Measurements from ENCODE around the gene CCDC13.

Gene CCDC13

DNA sequence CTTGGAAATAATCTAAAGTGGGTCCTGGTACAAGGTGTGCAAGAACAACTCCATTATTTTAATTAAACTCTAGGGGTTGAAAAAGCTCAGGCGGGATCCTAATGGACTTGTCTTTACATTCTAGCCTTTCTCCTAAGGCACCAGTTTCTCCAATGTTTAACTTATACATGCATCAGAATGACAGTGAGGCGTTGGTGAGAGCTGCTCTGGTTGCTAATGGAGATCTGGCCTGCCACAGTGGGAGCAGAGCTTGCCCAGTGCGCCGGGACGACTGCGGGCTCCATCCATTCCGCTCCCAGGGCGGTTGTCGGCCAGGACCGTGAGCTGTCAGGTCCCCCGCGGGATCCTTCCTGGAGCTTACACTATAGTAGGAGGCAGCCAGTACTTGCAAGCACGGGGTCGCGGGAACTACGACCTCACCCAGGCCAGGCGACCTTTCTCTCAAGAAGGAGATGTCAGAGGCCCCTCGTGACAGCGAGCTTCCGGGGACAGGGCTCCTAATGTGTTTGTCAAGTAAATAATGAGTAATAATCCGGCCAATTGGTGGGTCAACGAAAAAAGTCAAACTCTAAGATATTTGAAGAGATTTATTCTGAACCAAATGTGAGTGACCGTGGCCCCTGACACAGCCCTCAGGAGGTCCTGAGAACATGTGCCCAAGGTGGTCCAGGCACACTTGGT lies 32.2 kb upstream of the CCDC13 start:
- Mint-ChIP-seq H3K9me3 (peaks cover 3% of the 10 kb centered on the region), H3K4me3 (peak overlapping the region; percentile 97), H3K27ac (peak overlapping the region; percentile 47), H3K4me1 (peaks cover 49% of the 10 kb centered on the region), H3K27me3 (ENCODE audit: low read depth, poor library complexity) (peaks cover 12% of the 10 kb centered on the region), H3K36me3 (ENCODE audit: low read depth) (peaks cover 9% of the 10 kb centered on the region)
- DNase-seq, result peak; percentile 60
- TF ChIP-seq, protein P1, sequence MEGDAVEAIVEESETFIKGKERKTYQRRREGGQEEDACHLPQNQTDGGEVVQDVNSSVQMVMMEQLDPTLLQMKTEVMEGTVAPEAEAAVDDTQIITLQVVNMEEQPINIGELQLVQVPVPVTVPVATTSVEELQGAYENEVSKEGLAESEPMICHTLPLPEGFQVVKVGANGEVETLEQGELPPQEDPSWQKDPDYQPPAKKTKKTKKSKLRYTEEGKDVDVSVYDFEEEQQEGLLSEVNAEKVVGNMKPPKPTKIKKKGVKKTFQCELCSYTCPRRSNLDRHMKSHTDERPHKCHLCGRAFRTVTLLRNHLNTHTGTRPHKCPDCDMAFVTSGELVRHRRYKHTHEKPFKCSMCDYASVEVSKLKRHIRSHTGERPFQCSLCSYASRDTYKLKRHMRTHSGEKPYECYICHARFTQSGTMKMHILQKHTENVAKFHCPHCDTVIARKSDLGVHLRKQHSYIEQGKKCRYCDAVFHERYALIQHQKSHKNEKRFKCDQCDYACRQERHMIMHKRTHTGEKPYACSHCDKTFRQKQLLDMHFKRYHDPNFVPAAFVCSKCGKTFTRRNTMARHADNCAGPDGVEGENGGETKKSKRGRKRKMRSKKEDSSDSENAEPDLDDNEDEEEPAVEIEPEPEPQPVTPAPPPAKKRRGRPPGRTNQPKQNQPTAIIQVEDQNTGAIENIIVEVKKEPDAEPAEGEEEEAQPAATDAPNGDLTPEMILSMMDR (IDR thresholded peaks at IDR 0.05), result no peak

DNA sequence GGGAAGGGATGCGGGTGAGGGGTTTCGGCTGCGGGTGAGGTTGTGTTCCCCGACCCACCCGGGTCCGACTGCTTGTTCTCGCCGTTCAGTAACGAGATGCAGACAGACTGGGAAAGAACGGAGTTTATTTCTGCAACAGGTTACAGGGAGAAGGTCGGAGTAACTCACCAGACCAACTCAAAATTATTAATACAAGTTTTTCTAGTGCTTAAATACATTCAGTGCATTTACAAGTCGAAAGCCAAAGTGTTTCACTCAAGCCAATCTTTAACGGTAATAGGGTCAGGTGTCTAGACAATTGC lies 31.7 kb upstream of the CCDC13 start:
- Mint-ChIP-seq H3K36me3 (ENCODE audit: low read depth) (peaks cover 13% of the 10 kb centered on the region), H3K27ac (peak overlapping the region; percentile 19), H3K4me1 (peaks cover 54% of the 10 kb centered on the region), H3K4me3 (peak overlapping the region; percentile 97), H3K27me3 (ENCODE audit: low read depth, poor library complexity) (peaks cover 12% of the 10 kb centered on the region), H3K9me3 (peaks cover 5% of the 10 kb centered on the region)
- TF ChIP-seq, protein P1 (IDR thresholded peaks at IDR 0.05), result no peak
- no peak for DNase-seq

DNA sequence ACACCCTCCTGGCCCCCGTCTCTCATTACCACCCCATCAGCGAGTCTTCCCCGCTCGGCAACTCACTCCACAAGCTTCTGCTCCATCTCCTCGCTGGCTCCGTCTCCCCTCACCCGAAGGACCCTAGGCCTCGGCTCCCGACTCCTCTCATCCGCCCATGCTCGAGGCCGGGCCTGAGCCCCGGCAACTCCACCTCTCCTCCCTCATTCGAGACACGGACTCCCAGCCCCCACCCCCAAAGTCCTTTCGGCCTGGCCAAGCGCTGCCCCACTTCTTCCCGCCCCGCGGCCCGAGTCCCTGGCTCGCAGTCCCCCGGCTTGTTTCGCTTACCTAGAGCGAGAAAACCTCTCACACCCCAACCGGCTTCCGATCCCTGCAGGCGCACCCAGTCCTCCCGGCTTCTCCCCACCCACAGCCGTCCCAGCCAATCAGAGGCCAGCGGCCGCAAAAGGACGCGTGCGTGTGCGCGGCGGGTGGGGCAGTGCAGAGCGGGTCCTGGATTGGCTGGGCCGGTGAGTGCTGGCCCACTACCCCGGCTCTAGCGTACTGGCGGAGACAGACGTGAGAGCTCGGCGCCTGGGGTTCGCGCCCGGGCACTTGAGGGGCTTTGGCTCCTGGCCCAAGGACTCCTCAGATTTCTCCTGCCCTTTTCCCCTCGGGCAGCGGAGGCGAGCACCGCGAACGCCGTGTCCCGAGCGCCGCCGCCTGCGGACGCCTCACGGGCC lies 31.2 kb upstream of the CCDC13 start, which contains the start of gene HIGD1A:
TSS of gene HIGD1A (minus strand) at position 385 of the 725 bp plus-strand sequence. CDS start 10,237 bp downstream, outside the sequence.
- DNase-seq, result peak; percentile 94
- H3K27ac Mint-ChIP-seq, result peak within 1 kb of the TSS; percentile 99
- TF ChIP-seq, protein P1 (IDR thresholded peaks at IDR 0.05), result no peak
- peak within 1 kb of the TSS; percentile 97 for H3K4me3 Mint-ChIP-seq
- H3K4me1 Mint-ChIP-seq, result peaks cover 60% of the 10 kb centered on the region
- H3K9me3 Mint-ChIP-seq, result peaks cover 10% of the 10 kb centered on the region
- peaks cover 18% of the 10 kb centered on the region for H3K36me3 Mint-ChIP-seq (ENCODE audit: low read depth)
- peaks cover 12% of the 10 kb centered on the region for H3K27me3 Mint-ChIP-seq (ENCODE audit: low read depth, poor library complexity)

DNA sequence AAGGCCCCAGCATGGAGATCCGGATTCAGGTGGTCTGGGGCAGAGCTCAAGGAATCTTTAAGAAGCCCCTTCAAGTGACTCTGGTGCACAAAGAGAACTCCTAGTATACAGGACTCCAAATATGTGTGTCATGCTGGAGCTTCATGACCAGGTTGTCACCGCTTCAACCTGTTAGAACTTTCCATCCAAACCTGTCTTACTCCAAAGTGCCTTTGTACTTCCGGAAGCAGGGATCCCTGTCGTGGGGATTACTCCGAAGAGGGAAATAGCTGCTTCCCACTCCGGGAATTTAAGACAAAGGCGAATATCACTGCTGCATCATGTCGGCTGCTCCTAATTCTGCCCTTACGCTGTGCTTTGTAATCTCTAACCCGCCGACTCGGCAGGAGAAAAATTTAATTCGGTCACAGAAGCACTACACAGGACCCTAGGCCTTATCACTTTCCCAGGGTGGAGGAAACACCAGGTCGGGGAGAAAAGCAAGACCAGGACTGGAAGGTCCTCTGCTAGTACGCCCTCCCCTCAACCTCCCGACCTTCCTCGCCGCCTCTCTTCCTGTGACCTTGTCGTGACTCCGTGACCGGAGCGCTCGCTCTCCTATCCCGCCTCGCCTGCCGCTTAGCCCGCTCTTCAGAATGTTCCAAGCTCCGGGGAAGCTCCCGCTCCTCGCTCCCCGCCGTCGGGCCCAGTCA lies 30.5 kb upstream of the CCDC13 start:
- Mint-ChIP-seq H3K4me3 (peak overlapping the region; percentile 97), H3K9me3 (peaks cover 11% of the 10 kb centered on the region), H3K27me3 (ENCODE audit: low read depth, poor library complexity) (peaks cover 6% of the 10 kb centered on the region), H3K27ac (peak overlapping the region; percentile 99), H3K4me1 (peaks cover 60% of the 10 kb centered on the region), H3K36me3 (ENCODE audit: low read depth) (peaks cover 20% of the 10 kb centered on the region)
- peak; percentile 64 for DNase-seq
- TF ChIP-seq, protein P1 (IDR thresholded peaks at IDR 0.05), result no peak

DNA sequence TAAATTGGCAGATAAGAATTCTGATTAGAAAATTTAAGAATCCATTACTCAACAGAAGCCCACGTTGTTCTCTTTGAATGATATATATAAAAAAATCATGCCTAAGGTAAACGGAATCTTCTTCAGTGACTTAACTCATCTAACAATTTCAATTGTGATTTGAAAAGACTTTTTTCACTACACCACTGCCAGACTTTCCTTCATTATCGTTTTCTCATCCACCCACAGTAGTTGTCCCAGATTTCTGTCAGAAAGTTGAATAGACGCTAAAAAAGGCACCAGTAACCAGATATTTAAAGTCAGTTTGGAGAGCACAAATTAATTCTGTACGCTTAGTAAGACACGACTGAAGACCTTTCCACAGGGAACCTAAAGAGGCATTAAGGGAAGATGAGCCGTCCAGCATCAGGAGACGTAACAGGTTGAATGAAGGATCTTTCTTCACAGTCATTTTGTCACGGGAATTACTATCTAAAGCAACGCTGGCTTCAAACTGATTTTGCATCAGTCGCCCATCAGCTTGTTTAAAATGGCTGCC lies 29.9 kb upstream of the CCDC13 start:
- DNase-seq, result no peak
- H3K36me3 Mint-ChIP-seq (ENCODE audit: low read depth), result peaks cover 20% of the 10 kb centered on the region
- H3K27ac Mint-ChIP-seq, result peak overlapping the region; percentile 99
- TF ChIP-seq, protein P1 (IDR thresholded peaks at IDR 0.05), result no peak
- H3K4me1 Mint-ChIP-seq, result peaks cover 60% of the 10 kb centered on the region
- peaks cover 5% of the 10 kb centered on the region for H3K27me3 Mint-ChIP-seq (ENCODE audit: low read depth, poor library complexity)
- peak overlapping the region; percentile 97 for H3K4me3 Mint-ChIP-seq
- H3K9me3 Mint-ChIP-seq, result peaks cover 11% of the 10 kb centered on the region

Data from nephron progenitor cell (in vitro differentiated cells).